GM12874 (cell line): ENCODE data around the gene NACC2.

Experiments
- CTCF ChIP-seq: IDR thresholded peaks from 2 replicates; pipeline ENCODE4 v1.5.1; 2011; ENCODE audit warnings: low read depth, mild to moderate bottlenecking, control low read depth, low read length, moderate library complexity; ENCODE audit not compliant: insufficient read depth

NACC2 gene

GRCh38 chr9:136031741-136032730 is 63.1 kb downstream of the NACC2 start:
- no peak for TF ChIP-seq CTCF

GRCh38 chr9:136031094-136031493 is 64.0 kb downstream of the NACC2 start:
- TF ChIP-seq CTCF: no peak

GRCh38 chr9:136029556-136029955 is 65.5 kb downstream of the NACC2 start:
- TF ChIP-seq CTCF: no peak

- no peak for TF ChIP-seq CTCF
These were observed 66.2 kb downstream of the NACC2 start for GRCh38 chr9:136028760-136029470.

GRCh38 chr9:136026266-136026942 is 68.7 kb downstream of the NACC2 start:
- TF ChIP-seq CTCF: no peak

GRCh38 chr9:136025481-136025880 is 69.6 kb downstream of the NACC2 start:
- no peak for TF ChIP-seq CTCF
